GM10847 (cell line): ENCODE measurements around the gene CALHM6.

Experiments used
- POLR2A ChIP-seq: IDR thresholded peaks from 2 replicates; pipeline ENCODE4 v1.6.1; 2011; ENCODE audit not compliant: insufficient read length; ENCODE audit errors: extremely low read depth

The CALHM6 gene

DNA sequence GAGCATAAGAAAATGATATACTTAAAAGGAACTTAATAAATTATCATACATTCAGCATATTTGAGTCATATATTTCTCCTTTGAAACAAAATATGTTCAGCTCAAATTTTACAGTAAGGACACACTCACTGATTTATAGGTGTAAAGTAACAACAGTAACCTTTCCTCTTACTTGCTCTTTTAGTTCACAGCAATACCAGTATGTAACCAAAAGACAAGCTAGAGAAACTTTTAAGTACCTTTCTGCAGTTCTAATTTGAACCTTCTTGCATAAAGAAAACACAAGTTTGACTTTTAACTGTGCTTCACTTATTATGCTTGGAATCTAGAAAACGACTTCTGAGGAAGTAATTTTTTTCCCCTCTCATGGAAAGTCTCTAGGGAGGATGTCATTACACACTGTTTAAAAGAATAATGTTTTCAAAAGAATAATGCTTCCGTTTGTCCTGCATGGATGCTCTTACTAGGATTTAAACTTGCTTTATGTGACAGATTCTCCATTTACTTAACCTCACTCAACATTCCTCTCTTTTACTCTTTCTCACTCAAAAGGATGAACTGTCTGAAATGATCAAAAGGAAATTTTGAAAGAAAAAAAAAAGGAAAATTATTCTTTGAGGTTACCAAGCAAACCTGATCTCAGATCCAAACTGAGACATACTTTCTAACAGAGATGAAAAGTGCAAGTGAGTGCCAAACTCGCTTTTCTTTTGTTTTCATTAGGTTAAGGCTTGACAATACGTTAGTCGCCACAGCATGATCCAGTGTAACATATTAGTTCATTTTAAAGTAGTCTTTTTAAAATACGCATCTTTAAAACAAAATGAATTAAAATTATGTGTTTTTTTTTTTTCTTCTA is 22.4 kb upstream of the CALHM6 start:
- TF ChIP-seq POLR2A = no peak

DNA sequence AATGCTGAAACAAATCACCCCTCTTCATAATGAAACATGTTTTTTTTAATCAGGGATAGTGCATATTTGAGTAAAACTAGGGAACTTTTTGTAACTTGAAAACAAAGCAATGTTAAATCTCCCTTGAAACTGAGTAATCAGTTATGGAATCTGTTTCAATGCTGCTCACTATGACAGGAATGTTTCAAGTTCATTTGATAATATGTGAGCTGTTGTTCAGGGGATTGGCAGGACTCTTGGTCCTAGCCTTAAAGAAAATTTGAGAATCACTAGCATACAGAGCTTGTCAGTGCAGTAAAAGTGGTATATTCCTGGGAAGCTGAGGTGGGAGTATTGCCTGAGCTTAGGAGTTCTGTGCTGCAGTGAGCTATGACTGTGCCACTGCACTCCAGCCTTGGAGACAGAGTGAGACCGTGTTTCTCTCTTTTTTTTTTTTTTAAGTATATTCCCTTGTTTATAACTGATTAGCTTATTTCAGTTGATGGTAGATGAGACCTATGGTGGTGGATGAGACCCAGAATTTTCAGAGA is 21.6 kb upstream of the CALHM6 start:
- no peak for TF ChIP-seq POLR2A

DNA sequence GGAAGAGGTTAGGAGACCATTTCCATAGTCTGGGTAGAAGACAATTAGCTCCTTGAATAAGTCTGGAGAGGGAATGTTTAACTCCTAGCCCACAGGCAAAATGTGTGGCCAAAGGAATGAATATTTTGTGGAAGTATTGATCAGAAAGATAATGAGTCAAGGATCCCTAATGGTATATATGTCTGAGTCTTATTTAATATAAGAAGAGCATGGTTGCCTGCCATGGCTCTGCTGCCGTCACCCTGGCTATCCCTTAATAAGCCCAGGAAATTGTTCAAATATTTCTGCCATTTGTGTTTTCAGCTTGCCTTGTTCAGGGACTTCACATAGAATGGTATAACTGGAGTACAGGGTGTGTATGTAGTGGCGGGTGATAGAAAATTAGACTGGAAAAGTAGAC is 18.1 kb upstream of the CALHM6 start:
- no peak for TF ChIP-seq POLR2A

DNA sequence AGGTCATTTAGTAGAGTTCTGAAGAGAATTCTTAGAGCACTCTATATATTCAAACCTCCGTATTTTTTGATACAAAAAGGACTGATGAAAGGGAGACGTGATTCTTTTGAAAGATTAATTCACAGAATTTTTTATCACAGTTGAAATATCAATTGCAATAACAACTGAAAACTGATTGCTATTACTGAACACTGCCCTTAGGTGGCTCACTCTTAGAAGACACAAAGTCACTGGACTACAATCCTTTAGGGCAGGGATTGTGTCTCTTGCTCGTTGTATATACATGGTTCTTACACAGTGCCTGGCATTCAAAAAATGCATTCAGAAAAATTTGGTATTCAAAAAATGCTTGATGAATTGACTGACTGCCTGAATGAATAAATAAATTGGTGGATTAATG is 17.1 kb upstream of the CALHM6 start:
- no peak for TF ChIP-seq POLR2A

DNA sequence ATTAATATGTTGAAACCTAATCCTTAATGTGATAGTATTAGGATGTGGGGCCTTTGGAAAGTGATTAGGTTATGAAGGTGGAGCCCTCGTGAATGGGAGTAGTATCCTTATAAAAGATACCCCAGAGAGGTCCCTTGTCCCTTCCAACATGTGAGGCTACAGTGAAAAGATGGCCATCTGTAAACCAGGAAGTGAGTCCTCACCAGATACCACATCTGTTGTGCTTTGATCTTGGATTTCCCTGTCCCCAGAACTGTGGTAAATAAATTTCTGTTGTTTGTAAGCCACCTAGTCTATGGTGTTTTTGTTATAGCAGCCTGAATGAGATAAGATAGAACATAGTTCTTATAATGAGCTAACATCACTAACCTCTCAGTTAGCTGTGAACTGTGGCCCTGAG is 16.6 kb upstream of the CALHM6 start:
- no peak for TF ChIP-seq POLR2A

DNA sequence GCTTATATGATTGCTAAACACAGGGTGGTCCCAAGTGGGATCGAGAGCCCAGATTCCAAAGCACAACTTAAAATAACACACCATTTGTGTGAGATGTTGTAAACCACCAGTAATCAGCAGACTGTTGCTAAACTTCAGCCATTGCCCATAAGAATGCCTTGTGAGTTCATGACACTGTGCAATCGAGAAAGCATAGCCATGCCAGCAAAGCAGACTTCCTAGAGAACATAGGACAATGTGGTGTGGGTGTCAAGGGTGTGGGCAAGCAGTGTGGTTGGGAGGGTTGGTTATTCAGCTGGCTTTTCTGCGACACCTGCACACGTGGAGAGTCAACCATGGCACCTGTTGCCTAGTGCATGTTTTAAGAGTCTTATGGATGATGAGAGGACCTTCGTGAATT is 16.1 kb upstream of the CALHM6 start:
- TF ChIP-seq POLR2A = no peak

DNA sequence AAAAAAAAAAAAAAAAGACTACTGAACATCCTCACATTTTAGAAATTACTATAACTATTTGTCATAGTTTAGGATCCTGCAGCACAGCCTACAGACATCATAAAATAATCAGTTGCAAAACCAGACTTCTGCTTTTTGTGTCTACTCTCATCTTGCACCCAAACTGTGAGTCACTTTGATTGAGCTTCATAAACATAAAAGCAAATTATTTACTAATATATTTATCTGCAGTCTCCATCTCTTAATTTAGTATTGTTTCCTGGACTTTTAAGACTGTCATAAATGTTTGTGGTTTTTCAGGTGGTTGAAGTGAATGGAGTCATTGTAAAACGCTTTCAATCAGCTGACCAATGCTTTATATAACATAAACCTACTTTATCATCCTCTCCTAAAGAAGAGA is 14.8 kb upstream of the CALHM6 start:
- TF ChIP-seq POLR2A = no peak

DNA sequence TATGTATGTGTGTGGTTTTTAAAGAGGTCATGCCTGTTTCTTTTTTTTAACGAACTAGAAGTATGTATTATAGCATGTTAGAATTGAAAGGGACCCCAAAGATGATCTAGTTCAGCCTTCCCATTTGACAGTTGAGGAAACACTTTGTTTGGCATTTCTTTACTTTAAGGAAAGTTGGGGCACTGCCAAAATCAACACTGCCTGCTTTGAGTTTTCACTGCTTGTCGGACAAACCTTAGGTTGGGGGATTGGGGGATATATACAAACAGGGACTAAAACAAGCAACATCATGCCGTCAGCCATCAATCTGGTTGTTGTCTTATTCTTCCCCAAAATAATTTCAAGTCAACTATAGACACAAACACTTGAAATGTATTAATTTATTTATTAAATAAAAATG is 14.1 kb upstream of the CALHM6 start:
- TF ChIP-seq POLR2A = no peak

DNA sequence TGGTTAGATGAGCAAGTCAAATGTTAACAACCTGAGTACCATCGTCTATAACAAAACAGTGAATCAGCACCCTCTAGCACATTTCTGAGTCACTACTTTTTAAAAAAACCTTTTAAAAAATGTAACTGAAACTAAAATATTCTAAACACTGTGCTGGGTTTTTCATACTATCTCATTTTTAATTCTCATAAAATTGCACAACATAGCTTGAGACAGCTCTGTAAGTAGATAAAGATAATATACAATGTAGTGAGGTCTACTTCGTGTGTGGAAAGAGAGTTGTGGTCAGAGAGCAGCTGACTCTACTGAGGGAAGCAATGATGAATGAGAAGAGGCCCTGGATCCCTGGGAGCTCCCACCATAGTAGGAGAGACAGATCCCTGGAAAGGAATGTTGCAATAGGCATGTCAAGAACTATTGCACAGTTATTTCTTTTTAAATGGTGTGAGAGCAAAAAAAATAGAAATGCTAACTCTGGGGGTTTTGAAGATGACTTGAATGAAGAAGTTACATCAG is 13.6 kb upstream of the CALHM6 start:
- no peak for TF ChIP-seq POLR2A

DNA sequence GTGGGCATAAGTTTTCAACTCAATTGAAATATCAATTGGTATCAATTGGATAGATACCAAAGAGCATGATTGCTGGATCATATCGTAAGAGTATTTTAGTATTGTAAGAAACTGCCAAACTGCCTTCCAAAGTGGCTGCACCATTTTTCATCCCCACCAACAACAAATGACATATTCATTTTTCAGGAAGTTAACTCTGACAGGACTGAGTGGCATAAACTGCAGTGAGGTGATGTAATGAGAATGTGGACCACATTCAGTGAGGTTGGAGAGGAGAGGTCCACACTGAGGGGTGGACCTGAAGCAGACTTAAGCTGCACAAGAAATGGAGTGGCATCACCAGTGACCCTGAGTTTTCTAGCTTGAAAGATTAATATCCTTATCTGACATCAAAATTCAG is 11.6 kb upstream of the CALHM6 start:
- TF ChIP-seq POLR2A = no peak

DNA sequence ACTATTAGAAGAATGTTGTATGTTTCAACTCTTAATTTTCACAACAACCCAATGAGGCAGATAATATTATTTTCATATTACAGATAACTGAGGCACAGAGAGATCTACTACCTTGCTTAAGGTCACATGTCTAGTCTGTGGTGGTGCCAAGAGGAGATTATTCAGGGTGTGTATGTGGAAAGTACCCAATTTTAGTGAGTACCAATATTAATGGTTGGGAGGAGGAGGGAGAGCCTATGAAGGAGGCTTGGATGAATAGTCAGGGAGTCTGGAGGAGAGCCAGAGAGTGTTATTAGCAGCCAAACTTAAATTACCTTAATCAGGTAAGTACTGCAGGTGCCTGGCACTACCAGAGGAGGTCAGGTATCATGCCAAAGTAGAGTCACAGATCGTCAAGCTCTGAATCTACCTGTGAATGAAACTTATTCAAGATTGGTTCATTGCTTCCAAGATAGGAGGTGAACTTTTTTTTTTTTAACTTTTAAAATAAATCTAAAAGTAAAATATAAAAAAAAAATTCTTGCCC is 10.9 kb upstream of the CALHM6 start:
- no peak for TF ChIP-seq POLR2A

DNA sequence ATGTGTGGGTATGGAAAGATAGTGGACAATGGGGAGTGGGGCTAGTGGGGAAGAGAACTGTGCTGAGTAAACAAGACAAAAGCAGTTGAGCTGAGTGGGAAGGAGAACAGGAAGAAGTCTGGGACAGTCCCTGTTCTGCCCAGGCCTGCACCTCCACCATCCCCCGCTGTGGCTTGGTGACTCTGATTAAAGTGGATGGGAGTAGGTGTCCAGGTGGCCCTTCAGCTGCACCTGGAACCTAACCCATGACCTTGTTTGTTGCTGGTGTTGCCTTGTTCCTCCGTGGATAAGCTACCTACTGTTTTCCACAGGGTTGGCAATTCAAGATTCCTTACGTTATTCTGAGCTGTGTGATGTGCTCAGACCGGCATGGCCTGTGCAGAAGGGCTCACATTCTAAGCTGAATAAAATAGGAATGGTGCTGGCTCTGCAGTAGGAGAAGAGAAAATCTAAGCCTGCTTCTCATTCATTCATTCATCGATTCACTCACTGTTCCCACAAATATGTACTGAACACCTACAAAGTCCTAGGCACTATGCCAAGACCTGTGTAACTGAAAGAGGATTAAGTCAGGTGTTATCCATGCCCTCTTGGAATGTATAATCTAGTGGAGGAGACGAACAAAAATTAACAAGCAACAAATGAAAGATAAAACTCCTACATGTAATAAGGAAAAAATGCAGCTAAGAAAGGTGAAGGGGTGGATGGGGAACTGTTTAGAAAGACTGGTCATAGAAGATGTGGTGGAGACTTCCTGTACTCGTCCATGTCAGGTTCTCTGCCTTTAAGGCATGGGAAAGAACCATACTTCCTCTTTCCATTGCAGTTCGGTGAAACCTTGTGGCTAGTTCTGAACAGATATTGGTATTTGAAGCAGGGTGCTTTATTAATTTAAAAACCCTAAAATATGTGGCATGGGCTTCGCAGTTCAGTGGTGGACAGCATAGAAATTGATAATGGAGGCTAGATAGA is 10.1 kb upstream of the CALHM6 start:
- no peak for TF ChIP-seq POLR2A

DNA sequence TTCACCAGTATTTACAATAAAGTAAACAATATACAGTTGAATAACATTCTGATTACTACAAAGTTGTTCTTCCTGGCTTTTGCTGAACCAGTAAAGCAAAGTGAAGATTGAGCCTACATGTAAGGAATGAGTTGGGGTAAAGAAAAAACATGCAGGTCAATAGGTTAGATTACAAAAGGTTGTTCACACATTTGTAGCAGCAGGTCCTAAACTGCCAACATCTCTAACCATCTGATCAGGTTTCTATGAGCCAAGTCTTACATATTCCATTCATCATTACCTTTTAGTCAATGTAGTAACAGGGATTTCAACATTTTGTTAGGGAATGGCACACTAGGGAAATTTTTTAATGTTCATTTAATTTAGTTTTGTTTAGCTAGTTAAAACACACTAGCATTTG is 9.3 kb upstream of the CALHM6 start:
- TF ChIP-seq POLR2A = no peak

DNA sequence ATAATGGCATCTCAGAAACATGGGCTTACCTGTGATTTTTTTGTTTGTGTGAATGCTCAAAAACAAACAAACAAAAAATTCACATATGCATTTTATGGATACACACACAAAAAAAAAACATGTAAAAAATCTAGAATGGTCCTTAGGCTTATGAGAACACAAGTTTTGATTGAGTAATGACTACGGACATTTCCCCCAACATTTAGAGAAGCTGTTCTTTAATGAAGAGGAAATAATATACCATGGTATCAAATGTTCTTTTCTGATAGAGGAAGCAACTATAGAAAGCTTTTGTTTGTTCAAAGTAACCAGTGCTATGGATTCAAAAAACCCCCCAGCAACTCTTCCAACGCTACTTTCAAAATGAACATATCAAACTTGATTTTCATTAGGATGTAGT is 8.6 kb upstream of the CALHM6 start:
- TF ChIP-seq POLR2A = no peak

DNA sequence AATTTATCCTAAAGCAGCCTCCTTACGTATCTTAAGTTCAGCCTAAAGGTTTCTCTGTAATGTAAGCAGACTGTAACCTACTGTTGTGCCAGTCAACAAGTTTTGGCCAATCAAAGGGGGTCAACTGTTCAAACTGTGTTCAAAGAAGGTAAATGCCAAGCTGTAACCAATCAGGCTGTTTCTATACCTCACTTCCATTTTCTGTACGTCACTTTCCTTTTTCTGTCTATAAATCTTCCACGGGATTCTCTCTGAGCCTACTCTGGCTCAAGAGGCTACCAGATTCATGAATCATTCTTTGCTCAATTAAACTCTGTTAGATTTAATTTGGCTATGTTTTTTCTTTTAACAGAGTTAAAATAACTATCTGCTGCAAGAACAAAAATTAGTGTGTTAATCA is 5.1 kb upstream of the CALHM6 start:
- TF ChIP-seq POLR2A = no peak
